Esophagus muscularis mucosa (tissue), 4 donors: ENCODE measurements around the gene CFAP410.

Experiments
- CTCF ChIP-seq, 3 experiments: fragments of 200-600 bp in 2 of 3; fragments of 450-650 bp in 1 of 3; sonication (generic) in 2 of 3; IDR thresholded peaks; one replicate each; pipeline ENCODE4 v1.5.1; 2017 to 2019; ENCODE audit warnings: antibody characterized with exemption in 3 of 3, mild to moderate bottlenecking in 2 of 3, moderate library complexity in 1 of 3
- EP300 ChIP-seq: sonication (generic); formaldehyde crosslinking; IDR thresholded peaks from one replicate; pipeline ENCODE4 v1.6.1; 2017; ENCODE audit warnings: antibody characterized with exemption
- POLR2A ChIP-seq: fragments of 450-650 bp; IDR thresholded peaks from one replicate; pipeline ENCODE4 v1.6.1; 2017; ENCODE audit warnings: antibody characterized with exemption, moderate library complexity, mild to moderate bottlenecking, low read depth
- POLR2AphosphoS5 ChIP-seq, 2 donors: sonication (generic); formaldehyde crosslinking; IDR thresholded peaks; one replicate each; pipeline ENCODE4 v1.6.1; 2017; ENCODE audit warnings: antibody characterized with exemption in 2 of 2

GRCh38 chr21:44381874-44382273 lies 42.7 kb upstream of the CFAP410 start:
- TF ChIP-seq EP300 = no peak
- TF ChIP-seq CTCF (IDR thresholded peaks at IDR 0.05) = no peak
- TF ChIP-seq POLR2A = no peak
- no peak for TF ChIP-seq POLR2AphosphoS5 (IDR thresholded peaks at IDR 0.05)
